Ishikawa (cell line): ENCODE results near the gene CCNK.

Experiments
- CEBPB ChIP-seq: IDR thresholded peaks from 2 replicates; pipeline ENCODE4 v1.6.1; 2012
- CREB1 ChIP-seq: IDR thresholded peaks from 2 replicates; pipeline ENCODE4 v1.6.1; 2012; ENCODE audit warnings: low read depth
- EGR1 ChIP-seq: IDR thresholded peaks from 2 replicates; pipeline ENCODE4 v1.6.1; 2012
- EP300 ChIP-seq: IDR thresholded peaks from 2 replicates; pipeline ENCODE4 v1.6.1; 2012; ENCODE audit warnings: borderline replicate concordance
- FOXM1 ChIP-seq: IDR thresholded peaks from 2 replicates; pipeline ENCODE4 v1.6.1; 2012; ENCODE audit warnings: low read depth, borderline replicate concordance
- MAX ChIP-seq: IDR thresholded peaks from 2 replicates; pipeline ENCODE4 v1.6.1; 2012
- NFIC ChIP-seq: IDR thresholded peaks from 2 replicates; pipeline ENCODE4 v1.6.1; 2012
- RAD21 ChIP-seq: IDR thresholded peaks from 2 replicates; pipeline ENCODE4 v1.6.1; 2012; ENCODE audit warnings: low read depth
- REST ChIP-seq: IDR thresholded peaks from 2 replicates; pipeline ENCODE4 v1.6.1; 2012; ENCODE audit warnings: low read depth, mild to moderate bottlenecking
- TAF1 ChIP-seq: IDR thresholded peaks from 2 replicates; pipeline ENCODE4 v1.6.1; 2012; ENCODE audit warnings: low read depth, mild to moderate bottlenecking
- TCF12 ChIP-seq: IDR thresholded peaks from 2 replicates; pipeline ENCODE4 v1.6.1; 2012; ENCODE audit warnings: low read depth
- TEAD4 ChIP-seq: IDR thresholded peaks from 2 replicates; pipeline ENCODE4 v1.6.1; 2012
- USF1 ChIP-seq: IDR thresholded peaks from 2 replicates; pipeline ENCODE4 v1.6.1; 2012
- YY1 ChIP-seq: IDR thresholded peaks from 2 replicates; pipeline ENCODE4 v1.6.1; 2012; ENCODE audit warnings: low read depth
- ZBTB7A ChIP-seq: IDR thresholded peaks from 2 replicates; pipeline ENCODE4 v1.6.1; 2012; ENCODE audit warnings: low read depth

CCNK gene

GRCh38 chr14:99522934-99523703 is 41.9 kb downstream of the CCNK start:
- TF ChIP-seq CEBPB (no peak), FOXM1 (no peak), CREB1 (no peak), TEAD4 (no peak), ZBTB7A (no peak), TCF12 (no peak), REST (no peak), EP300 (no peak), EGR1 (no peak), RAD21 (no peak), YY1 (no peak), NFIC (no peak), USF1 (no peak), TAF1 (no peak), MAX (no peak)

GRCh38 chr14:99523704-99524055 is 42.5 kb downstream of the CCNK start:
- TF ChIP-seq YY1: no peak
- no peak for TF ChIP-seq CEBPB
- no peak for TF ChIP-seq EGR1
- TF ChIP-seq TCF12: no peak
- TF ChIP-seq USF1: no peak
- no peak for TF ChIP-seq TEAD4
- TF ChIP-seq NFIC: no peak
- TF ChIP-seq MAX: no peak
- no peak for TF ChIP-seq RAD21
- TF ChIP-seq REST: no peak
- TF ChIP-seq ZBTB7A: no peak
- no peak for TF ChIP-seq TAF1

GRCh38 chr14:99524091-99524661 is 43.0 kb downstream of the CCNK start:
- TF ChIP-seq USF1 (no peak), CEBPB (no peak), EGR1 (no peak), REST (no peak), EP300 (no peak), TEAD4 (no peak), TCF12 (no peak)

GRCh38 chr14:99524804-99525698 is 43.8 kb downstream of the CCNK start:
- no peak for TF ChIP-seq USF1
- no peak for TF ChIP-seq FOXM1
- TF ChIP-seq RAD21: peak; percentile 59
- no peak for TF ChIP-seq TAF1
- TF ChIP-seq CREB1: no peak
